ENCODE measurements around the gene EPB41L5.
"Not testable (repeated sequence)": the region's sequence is repeated elsewhere in the genome, so short reads cannot be mapped to it uniquely, and the experiment has no call there.

The EPB41L5 gene

DNA sequence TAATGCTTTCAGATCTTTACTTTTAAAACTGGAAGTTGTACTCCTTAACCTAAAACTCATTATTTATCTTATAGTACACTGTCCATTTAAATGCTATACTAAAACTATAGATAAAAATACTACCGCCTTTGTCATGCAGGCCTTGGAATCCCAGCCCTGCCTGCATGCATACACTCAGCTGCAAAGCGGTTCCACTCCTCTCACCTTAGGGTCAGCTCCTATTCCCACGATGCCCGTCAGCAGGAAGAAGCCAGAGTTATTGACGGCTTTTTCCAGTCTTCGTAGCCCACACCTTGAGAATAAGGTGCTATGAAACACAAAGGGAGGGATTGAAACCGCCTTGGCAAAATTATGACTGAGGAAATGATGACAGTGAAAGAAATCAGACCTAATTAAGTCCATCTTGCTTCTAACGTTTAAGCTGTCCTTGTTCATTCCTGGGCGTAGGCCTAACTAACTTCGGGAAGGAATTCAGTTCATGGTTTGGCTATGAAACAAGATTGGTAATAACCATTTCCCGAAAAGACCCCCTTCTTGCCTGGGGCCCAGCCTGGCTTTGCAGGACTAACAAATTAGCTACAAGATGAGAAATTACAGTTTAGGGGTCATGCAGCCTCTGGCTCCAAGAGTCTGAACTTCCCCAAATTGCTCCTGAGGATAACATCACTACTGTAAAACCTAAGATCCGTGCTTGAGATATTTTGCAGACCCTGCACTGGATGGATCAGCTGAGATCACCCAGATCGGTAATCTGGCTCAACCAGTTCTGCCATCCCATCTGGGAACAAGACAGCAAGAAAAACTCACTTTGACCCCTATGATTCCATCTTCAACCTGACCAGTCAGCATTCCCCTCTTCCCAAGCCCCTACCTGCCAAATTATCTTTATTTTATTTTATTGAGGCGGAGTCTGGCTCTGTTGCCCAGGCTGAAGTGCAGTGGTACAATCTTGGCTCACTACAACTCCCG is 17.1 kb downstream of the EPB41L5 start:
- no peak for DNase-seq (ENCODE audit: low read depth)

DNA sequence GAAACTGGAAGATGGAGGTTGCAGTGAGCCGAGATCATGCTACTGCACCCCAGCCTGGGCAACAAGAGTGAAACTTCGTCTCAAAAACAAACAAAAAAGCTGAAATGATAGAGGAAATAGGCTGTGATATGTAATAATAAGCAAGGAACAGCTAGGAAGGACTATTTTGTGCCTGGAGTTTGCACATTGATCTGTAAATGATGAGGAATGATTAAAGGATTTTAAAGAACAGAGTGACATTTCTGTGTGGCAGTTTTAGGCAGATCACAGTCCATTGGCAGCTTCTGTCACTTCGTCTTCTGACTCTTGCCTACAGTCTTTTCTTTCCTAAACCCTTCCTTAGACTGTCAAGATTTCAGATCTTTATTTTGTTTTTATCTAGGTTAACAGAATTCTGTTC is 19.4 kb downstream of the EPB41L5 start:
- DNase-seq (ENCODE audit: low read depth): no peak

DNA sequence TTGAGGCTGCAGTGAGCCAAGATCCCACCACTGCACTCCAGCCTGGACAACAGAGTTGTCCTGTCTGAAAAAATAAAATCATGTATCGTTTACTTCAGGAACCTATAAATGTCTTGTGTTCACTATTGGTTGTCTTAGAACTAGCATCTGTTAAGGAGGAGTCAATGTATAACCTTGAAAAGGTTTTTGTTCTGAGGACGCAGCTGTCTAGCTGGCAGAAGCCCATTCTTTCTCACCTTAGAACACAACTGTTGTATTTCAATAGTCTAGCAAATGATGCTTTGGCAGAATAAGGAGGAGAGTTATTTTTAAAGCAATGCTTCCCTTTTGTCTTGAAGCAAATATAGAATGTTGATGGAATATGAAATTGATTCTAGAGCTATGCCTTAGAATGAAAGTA is 21.1 kb downstream of the EPB41L5 start:
- DNase-seq (ENCODE audit: low read depth): no peak

DNA sequence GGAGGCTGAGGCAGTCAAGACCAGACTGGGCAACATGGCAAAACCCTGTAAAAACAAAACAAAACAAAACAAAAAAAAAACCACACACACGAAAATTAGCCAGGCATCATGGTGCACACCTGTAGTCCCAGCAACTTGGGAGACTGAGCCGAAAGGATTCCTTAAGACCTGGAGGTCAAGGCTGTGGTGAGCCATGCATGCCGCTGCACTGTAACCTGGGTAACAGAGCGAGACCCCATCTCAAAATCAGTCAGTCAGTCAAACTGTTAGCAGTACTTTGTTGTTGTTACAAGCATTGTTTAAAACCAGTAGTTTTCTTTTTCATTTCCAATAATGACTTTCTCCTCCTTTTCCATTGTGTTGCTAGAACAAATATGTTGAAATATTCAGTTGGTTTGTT is 21.7 kb downstream of the EPB41L5 start:
- no peak for DNase-seq (ENCODE audit: low read depth)

DNA sequence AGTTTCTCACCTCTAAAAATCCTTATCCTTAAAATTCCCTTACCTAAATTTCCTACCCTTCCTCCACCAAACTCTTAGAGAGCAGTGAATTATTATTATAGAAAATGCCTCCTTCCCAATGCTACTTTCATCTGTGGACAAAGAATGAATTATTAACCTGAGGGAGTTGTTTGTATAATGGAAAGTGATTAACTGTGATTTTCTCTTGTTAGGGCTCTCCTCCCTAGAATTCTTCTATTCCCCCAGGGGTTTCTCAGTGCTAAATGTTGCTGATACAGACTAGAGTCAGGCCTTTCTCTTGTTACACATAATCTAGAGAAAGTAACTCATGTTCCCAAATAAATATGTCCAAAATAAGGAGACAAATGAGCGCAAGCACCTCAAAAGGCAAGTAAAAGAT is 23.3 kb downstream of the EPB41L5 start:
- no peak for DNase-seq (ENCODE audit: low read depth)

DNA sequence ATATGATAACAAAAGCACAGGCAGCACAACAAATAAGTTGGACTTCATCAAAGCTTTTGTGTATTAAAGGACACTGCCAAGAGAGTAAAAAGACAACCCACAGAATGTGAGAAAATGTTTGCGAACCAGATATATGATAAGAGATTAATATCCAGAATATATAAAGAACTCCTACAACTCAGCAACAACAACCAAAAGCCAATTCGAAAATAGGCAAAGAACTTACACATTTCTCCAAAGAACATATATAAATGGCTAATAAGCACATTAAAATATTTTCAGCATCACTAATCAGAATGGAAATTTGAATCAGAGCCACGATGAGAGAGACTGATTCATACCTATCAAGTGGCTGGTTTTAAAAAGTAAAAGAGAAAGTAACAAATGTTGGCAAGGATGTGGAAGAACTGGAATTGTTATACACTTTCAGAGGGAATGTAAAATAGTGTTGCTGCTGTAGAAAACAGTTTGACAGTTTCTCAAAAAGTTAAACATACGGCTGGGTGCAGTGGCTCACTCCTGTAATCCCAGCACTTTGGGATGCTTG is 25.2 kb downstream of the EPB41L5 start:
- DNase-seq (ENCODE audit: low read depth): no peak

DNA sequence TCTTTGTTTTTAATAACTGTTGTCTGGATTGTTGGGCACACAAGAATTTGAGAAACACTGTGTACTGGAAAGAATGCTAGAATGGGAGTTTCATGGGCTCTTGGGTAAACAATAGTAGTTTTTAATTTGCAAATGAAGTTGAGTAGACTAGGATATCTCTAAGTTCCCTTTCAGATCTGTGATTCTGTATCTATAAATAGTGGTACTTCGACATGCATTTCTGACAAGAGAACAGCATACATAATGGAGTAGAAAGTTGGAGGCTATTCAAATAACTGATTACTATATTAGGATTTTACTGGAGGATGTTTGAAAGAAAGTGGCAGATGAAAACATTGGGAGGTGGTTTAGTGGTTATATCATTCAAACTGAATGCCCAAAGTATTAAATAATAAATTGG is 29.5 kb downstream of the EPB41L5 start:
- DNase-seq (ENCODE audit: low read depth): no peak

DNA sequence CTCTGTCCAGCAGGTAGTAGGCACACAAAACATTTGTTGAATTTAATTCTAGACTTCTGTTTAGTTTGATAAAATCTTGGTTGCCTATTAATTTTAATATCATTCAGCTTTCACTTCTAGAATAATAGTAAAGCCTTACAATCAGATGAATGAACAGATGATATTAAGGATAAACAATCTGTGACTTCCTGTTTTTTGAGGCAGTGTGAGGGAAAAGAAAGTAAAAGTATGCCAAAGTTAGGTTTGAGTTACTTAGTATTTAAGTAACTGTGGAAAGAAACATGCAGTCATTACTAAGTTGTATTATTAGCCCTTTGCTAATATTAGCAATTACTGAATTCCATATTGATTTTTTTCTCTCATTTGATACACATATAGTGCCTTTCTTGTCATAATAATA is 31.5 kb downstream of the EPB41L5 start:
- DNase-seq (ENCODE audit: low read depth): no peak

DNA sequence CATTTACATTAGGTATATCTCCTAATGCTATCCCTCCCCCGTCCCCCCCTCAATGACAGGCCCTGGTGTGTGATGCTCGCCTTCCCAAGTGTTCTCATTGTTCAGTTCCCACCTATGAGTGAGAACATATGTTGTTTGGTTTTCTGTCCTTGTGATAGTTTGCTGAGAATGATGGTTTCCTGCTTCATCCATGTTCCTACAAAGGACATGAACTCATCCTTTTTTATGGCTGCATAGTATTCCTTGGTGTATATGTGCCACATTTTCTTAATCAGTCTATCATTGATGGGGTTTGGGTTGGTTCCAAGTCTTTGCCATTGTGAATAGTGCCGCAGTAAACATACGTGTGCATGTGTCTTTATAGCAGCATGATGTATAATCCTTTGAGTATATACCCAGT is 32.9 kb downstream of the EPB41L5 start:
- DNase-seq (ENCODE audit: low read depth): not testable (repeated sequence)

DNA sequence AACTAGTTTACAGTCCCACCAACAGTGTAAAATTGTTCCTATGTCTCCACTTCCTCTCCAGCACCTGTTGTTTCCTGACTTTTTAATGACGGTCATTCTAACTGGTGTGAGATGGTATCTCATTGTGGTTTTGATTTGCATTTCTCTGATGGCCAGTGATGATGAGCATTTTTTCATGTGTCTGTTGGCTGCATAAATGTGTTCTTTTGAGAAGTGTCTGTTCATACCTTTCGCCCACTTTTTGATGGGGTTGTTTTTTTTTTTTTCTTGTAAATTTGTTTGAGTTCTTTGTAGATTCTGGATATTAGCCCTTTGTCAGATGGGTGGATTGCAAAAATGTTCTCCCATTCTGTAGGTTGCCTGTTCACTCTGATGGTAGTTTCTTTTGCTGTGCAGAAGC is 33.4 kb downstream of the EPB41L5 start:
- not testable (repeated sequence) for DNase-seq (ENCODE audit: low read depth)

DNA sequence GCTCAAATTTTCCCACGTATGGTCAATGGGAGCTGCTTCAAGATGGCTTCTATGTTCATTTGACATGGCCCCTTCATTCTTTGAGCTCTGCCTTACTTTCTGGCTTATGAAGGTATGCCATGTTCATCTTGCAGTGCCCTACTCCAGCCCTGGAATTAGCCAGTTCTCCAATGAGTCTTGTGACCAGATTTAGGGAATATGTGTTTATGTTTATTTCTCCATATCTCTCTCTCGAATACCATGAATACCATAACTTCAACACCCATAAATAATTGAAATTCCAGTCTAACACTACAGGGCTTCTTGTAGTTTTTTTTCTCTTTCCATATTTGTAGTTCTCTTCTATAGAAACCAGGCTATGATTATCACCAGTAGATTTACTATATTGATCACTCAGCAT is 39.7 kb downstream of the EPB41L5 start:
- no peak for DNase-seq (ENCODE audit: low read depth)

DNA sequence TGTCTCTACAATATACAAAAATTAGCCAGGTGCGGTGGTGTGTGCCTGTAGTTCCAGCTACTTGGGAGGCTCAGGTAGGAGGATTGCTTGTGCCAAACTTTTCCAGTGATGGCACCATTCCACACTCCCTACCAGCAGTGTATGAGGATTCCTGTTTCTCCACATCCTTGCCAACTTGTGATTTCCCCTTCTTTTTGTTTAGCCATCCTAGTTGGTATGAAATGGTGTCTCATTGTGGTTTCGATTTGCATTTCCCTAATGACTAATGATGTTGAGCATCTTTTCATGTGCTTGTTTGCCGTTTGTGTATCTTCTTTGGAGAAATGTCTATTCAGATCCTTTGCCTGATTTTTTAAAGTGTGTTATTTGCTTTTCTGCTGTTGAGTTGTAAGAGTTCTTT is 41.0 kb downstream of the EPB41L5 start:
- DNase-seq (ENCODE audit: low read depth): no peak

DNA sequence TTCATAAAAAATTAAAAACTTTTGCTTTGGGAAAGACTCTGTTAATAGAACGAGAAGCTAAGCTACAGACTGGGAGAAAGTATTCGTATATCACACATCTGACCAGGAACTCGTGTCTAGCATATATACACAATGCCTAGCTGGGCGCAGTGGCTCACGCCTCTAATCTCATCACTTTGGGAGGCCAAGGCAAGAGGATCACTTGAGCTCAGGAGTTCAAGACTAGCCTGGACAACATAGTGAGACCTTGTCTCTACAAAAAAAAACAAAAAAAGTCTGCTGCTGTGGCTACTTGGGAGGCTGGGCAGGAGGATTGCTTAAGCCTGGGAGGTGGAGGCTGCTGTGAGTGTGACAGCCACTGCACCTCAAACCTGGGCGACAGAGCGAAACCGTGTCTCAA is 46.6 kb downstream of the EPB41L5 start:
- no peak for DNase-seq (ENCODE audit: low read depth)

DNA sequence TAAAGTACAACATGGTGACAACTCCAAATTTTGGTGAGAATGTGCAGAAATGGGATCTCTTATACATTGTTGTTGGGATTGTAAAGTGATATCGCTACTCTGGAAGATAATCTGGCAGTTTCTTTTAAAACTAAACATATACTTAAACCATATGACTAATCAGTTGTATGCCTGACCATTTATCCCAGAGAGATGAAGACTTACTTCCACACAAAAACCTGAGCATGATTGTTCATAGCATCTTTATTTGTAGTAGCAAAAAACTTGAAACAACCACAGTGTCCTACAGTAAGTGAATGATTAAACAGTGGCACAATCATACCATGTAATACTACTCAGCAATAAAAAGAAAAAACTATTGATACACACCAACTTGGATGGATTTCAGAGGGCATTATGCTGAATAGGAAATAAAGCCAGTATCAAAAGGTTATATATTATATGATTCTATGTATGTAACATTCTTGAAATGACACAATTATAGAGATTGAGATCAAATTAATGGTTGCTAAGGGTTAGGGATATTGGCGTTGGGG is 47.3 kb downstream of the EPB41L5 start:
- no peak for DNase-seq (ENCODE audit: low read depth)

DNA sequence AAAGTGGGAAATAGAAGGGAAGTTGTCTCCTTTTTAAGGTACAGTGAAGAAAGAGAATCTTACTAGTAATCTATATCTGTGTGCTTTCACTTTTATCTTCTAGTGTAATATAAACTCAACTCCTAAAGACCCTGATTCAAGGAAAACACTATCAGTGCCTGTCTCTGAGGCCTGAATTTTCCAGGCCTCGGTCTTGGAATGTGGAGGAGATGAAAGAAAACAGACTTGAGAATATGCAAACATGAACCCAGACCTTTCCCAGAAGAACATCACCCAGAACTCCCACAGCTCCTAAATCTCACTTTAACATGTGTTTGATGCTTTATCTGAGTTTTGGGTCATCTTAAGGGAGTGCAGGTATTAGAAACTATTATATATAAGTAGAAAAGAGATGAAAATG is 51.8 kb downstream of the EPB41L5 start:
- no peak for DNase-seq (ENCODE audit: low read depth)

DNA sequence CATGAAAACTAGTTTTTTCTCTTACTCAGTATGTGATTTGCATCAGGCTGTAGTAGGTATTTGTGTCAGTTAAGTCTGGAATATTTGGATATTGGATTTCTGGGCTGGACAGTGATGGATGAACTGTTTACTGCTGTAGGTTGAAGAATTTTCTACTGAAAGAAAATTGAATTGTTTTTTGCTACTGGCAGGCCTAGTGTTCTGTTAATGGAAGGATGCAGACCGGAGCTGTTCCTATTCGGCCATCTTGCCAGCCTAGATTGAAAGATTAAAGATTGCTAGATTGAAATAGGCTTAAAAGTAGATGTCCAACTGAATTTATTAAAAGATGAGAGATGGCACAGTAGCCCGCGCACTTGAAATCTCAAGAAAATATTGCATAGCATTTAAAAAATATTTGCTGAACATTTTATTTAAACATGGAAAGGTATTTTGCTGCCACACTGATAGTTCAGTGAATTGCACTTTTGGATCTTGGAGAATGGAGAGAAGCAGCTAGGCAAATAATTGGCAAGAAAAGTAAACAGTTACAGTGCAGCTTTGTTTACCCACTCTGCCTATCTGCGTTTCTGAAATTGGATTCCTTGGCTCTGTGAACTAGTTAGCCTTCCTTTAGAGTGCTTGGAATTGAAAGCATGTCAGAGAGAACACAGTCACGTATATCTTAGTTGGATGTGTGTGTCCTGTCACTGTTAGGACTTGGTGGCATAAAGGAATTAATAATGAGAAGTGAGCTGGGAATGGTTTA is 54.1 kb downstream of the EPB41L5 start:
- DNase-seq (ENCODE audit: low read depth): no peak

DNA sequence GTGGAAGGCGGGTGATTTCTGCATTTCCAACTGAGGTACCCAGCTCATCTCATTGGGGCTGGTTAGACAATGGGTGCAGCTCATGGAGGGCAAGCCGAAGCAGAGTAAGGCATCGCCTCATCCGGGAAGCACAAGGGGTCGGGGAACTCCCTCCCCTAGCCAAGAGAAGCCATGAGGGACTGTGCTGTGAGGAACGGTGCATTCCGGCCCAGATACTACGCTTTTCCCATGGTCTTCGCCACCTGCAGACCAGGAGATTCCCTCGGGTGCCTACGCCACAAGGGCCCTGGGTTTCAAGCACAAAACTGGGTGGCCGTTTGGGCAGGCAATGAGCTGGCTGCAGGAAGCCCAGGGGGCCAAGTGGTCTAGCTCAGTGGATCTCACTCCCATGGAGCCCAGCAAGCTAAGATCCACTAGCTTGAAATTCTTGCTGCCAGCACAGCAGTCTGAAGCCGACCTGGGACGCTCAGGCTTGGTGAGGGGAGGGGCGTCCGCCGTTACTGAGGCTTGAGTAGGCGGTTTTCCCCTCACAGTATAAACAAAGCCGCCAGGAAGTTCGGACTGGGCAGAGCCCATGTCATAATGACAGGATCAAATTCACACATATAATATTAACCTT is 55.3 kb downstream of the EPB41L5 start:
- not testable (repeated sequence) for DNase-seq (ENCODE audit: low read depth)

DNA sequence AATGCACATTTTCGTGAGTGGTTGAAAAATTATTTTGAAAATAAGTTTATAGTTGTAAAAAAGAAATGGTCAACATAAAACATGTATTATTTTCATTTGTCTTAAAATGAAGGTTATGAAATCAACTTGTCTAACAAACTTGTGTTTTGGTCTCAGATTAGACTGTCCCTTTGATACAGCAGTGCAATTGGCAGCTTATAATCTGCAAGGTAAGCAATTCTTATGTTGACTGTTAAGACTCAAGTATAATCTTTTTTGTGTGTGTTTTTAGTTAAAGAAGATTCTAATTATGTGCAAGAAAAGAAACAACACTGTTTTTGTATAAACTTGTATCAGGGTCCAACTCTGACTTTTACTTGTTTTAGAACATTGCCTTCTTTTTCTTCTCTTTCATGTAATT is 62.7 kb downstream of the EPB41L5 start:
- DNase-seq (ENCODE audit: low read depth): no peak

DNA sequence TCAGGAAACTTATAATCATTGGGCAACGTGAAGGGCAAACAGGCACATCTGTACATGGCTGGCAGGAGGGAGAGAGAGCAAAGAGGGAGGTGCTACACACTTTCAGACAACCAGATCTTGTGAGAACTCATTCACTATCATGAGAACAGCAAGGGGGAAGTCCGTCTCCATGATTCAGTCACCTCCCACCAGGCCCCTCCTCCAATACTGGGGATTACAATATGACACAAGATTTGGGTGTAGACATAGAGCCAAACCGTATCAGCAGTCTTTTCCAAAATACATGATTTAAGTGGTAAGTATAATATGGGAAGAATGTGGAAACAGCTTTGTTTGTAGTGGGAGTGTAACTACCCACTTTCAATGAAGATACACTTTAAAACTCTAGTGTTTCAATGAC is 65.0 kb downstream of the EPB41L5 start:
- DNase-seq (ENCODE audit: low read depth): no peak

DNA sequence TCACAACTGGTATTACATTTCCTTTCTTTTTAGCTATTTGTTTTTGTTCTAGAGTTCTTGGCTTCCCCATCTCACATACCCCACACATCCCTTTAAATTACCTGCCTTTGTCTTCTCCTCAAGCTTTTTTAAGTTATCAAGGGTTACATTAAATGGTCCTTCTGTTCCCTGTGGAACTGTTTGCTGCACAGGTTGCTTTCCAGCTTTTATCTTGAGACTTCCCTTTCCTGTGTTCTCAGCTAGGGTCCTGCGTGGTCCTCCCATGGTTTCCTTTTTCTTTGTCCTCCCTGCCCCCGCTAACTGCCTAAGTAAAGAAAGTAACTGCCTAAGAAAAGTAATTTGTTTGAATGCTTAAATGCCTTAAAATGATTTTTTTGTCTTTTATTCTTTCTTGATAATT is 66.8 kb downstream of the EPB41L5 start:
- no peak for DNase-seq (ENCODE audit: low read depth)

DNA sequence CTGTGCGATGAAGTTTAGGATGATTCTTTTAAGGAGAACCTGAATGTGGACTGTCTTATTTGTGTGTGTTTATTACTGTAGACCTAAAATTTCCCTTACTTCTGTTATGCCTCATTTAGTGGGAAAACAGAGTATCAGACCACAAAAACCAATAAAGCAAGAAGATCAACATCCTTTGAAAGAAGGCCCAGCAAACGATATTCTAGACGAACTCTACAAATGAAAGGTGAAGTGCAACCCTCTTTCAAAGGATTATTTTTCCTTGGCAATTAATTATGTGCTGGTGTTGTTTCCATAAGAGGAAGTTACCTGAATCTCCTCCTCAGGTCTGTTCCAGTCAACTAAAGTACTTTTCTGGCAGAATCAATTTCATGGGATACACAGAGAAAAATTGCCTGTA is 78.6 kb downstream of the EPB41L5 start:
- no peak for DNase-seq (ENCODE audit: low read depth)

DNA sequence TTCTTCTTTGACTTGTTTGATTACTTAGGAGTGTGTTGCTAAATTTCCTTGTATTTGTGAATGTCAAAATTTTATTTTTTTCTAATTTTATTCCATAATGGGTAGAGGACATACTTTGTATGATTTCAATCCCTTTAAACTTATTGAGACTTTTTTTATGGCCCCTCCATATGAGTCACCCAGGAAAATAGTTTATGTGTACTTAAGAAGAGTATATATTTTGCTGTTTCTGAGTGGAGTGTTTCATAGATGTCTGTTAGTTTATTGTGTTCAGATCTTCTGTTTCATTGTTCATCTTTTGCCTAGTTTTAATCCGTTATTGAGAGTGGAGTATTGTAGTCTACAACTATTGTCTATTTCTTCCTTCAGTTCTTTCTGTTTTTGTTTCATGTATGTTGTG is 81.9 kb downstream of the EPB41L5 start:
- no peak for DNase-seq (ENCODE audit: low read depth)
